Retina (tissue), 1 donor: Measurements from ENCODE around the gene PDE3B.
"Not testable (repeated sequence)": the region's sequence is repeated elsewhere in the genome, so short reads cannot be mapped to it uniquely, and the experiment has no call there.

ENCODE experiments used
- DNase-seq: peaks from one replicate; pipeline ENCODE4 v3.0.0-alpha.2; 2016

Gene PDE3B

GRCh38 chr11:14642453-14642852 lies 1.2 kb upstream of the PDE3B start:
- peak; percentile 6 for DNase-seq

GRCh38 chr11:14642873-14643696 lies 519 bp upstream of the PDE3B start:
- no peak for DNase-seq

GRCh38 chr11:14644226-14645014 lies 816 bp downstream of the PDE3B start:
- DNase-seq = peak; percentile 94

- DNase-seq = no peak
Measured at GRCh38 chr11:14645015-14645912, 1.7 kb downstream of the PDE3B start.

GRCh38 chr11:14645985-14646900 lies 2.6 kb downstream of the PDE3B start:
- peak; percentile 8 for DNase-seq

GRCh38 chr11:14650064-14650463 lies 6.5 kb downstream of the PDE3B start:
- no peak for DNase-seq

- DNase-seq = no peak
Measured at GRCh38 chr11:14653090-14653489, 9.5 kb downstream of the PDE3B start.

GRCh38 chr11:14655435-14655834 lies 11.8 kb downstream of the PDE3B start:
- no peak for DNase-seq

GRCh38 chr11:14656536-14657457 lies 13.2 kb downstream of the PDE3B start:
- no peak for DNase-seq

- DNase-seq = no peak
Measured at GRCh38 chr11:14657841-14658240, 14.2 kb downstream of the PDE3B start.

- DNase-seq = not testable (repeated sequence)
Measured at GRCh38 chr11:14664926-14665325, 21.3 kb downstream of the PDE3B start.

- not testable (repeated sequence) for DNase-seq
Measured at GRCh38 chr11:14667329-14667728, 23.7 kb downstream of the PDE3B start.

- no peak for DNase-seq
Measured at GRCh38 chr11:14668731-14669301, 25.2 kb downstream of the PDE3B start.

- no peak for DNase-seq
Measured at GRCh38 chr11:14669499-14669898, 25.9 kb downstream of the PDE3B start.

- DNase-seq = no peak
Measured at GRCh38 chr11:14669958-14670357, 26.4 kb downstream of the PDE3B start.

GRCh38 chr11:14672635-14673034 lies 29.0 kb downstream of the PDE3B start:
- DNase-seq = no peak

GRCh38 chr11:14673421-14673820 lies 29.8 kb downstream of the PDE3B start:
- no peak for DNase-seq

GRCh38 chr11:14673824-14674405 lies 30.3 kb downstream of the PDE3B start:
- DNase-seq = no peak

GRCh38 chr11:14676068-14676467 lies 32.5 kb downstream of the PDE3B start:
- no peak for DNase-seq

GRCh38 chr11:14677146-14677545 lies 33.5 kb downstream of the PDE3B start:
- DNase-seq = no peak
